ENCODE measurements around the gene ABCA6.

ABCA6 gene

GRCh38 chr17:69069226-69069750, 72.4 kb downstream of the ABCA6 start:
- Histone ChIP-seq H4K20me1 (ENCODE audit: insufficient read depth, low read length) (no peaks in the 10 kb centered on the region), H3K4me2 (ENCODE audit: insufficient read depth, low read length) (no peak overlapping the region), H3K79me2 (ENCODE audit: insufficient read depth, low read length) (no peaks in the 10 kb centered on the region), H3K4me3 (ENCODE audit: low read depth in 1 of 2, low read length in 2 of 2) (no peak overlapping the region), H3K36me3 (ENCODE audit: insufficient read depth, low read length) (no peaks in the 10 kb centered on the region), H3K27me3 (ENCODE audit: insufficient read depth, low read length, poor library complexity) (peaks cover 3% of the 10 kb centered on the region), H3K9me3 (ENCODE audit: insufficient read depth, low read length, severe bottlenecking) (no peaks in the 10 kb centered on the region), H3K4me1 (ENCODE audit: insufficient read depth, low read length) (peaks cover 22% of the 10 kb centered on the region), H3K9ac (ENCODE audit: low read depth, low read length) (no peak overlapping the region), H2AFZ (ENCODE audit: low read depth, low read length) (no peak overlapping the region), H3K27ac (ENCODE audit: low read length) (no peak overlapping the region)
- no peak for TF ChIP-seq CTCF (IDR thresholded peaks at IDR 0.05; ENCODE audit: borderline replicate concordance, extremely low read depth, low read length, poor library complexity, severe bottlenecking)
- no peak for TF ChIP-seq EZH2 (IDR thresholded peaks at IDR 0.05; ENCODE audit: borderline replicate concordance, low read depth, low read length, severe bottlenecking)
- no peak for DNase-seq
- no peak for ATAC-seq (ENCODE audit: insufficient read depth, low read depth)

GRCh38 chr17:69067274-69068047, 74.2 kb downstream of the ABCA6 start:
- Histone ChIP-seq H3K27ac (ENCODE audit: low read length) (no peak overlapping the region), H2AFZ (ENCODE audit: low read depth, low read length) (no peak overlapping the region), H3K36me3 (ENCODE audit: insufficient read depth, low read length) (no peaks in the 10 kb centered on the region), H3K9me3 (ENCODE audit: insufficient read depth, low read length, severe bottlenecking) (no peaks in the 10 kb centered on the region), H4K20me1 (ENCODE audit: insufficient read depth, low read length) (no peaks in the 10 kb centered on the region), H3K4me1 (ENCODE audit: insufficient read depth, low read length) (peaks cover 22% of the 10 kb centered on the region), H3K79me2 (ENCODE audit: insufficient read depth, low read length) (no peaks in the 10 kb centered on the region), H3K4me2 (ENCODE audit: insufficient read depth, low read length) (no peak overlapping the region), H3K4me3 (ENCODE audit: low read depth in 1 of 2, low read length in 2 of 2) (no peak overlapping the region), H3K27me3 (ENCODE audit: insufficient read depth, low read length, poor library complexity) (peaks cover 3% of the 10 kb centered on the region), H3K9ac (ENCODE audit: low read depth, low read length) (no peak overlapping the region)
- no peak for DNase-seq
- peak; percentile 35; the same call in 1 of the 3 replicates for ATAC-seq (ENCODE audit: insufficient read depth, low read depth)
- TF ChIP-seq EZH2 (IDR thresholded peaks at IDR 0.05; ENCODE audit: borderline replicate concordance, low read depth, low read length, severe bottlenecking): no peak
- TF ChIP-seq CTCF (IDR thresholded peaks at IDR 0.05; ENCODE audit: borderline replicate concordance, extremely low read depth, low read length, poor library complexity, severe bottlenecking): peak; percentile 25

- H3K79me2 ChIP-seq (ENCODE audit: insufficient read depth, low read length): no peaks in the 10 kb centered on the region
- peaks cover 3% of the 10 kb centered on the region for H3K27me3 ChIP-seq (ENCODE audit: insufficient read depth, low read length, poor library complexity)
- no peaks in the 10 kb centered on the region for H4K20me1 ChIP-seq (ENCODE audit: insufficient read depth, low read length)
- peaks cover 22% of the 10 kb centered on the region for H3K4me1 ChIP-seq (ENCODE audit: insufficient read depth, low read length)
- peak overlapping the region; percentile 30; the same call in 1 of the 2 replicates for H3K4me2 ChIP-seq (ENCODE audit: insufficient read depth, low read length)
- ATAC-seq (ENCODE audit: insufficient read depth, low read depth): peak; percentile 71
- H3K9ac ChIP-seq (ENCODE audit: low read depth, low read length): no peak overlapping the region
- H3K27ac ChIP-seq (ENCODE audit: low read length): no peak overlapping the region
- no peaks in the 10 kb centered on the region for H3K9me3 ChIP-seq (ENCODE audit: insufficient read depth, low read length, severe bottlenecking)
- no peak overlapping the region for H2AFZ ChIP-seq (ENCODE audit: low read depth, low read length)
- no peak for TF ChIP-seq CTCF (IDR thresholded peaks at IDR 0.05; ENCODE audit: borderline replicate concordance, extremely low read depth, low read length, poor library complexity, severe bottlenecking)
- no peak for TF ChIP-seq EZH2 (IDR thresholded peaks at IDR 0.05; ENCODE audit: borderline replicate concordance, low read depth, low read length, severe bottlenecking)
- H3K4me3 ChIP-seq (ENCODE audit: low read depth in 1 of 2, low read length in 2 of 2): no peak overlapping the region
- DNase-seq: peak; percentile 20
- no peaks in the 10 kb centered on the region for H3K36me3 ChIP-seq (ENCODE audit: insufficient read depth, low read length)
Measured at GRCh38 chr17:69066482-69066881, 75.2 kb downstream of the ABCA6 start.

Measured in DND-41 (cell line).